Astrocyte of the hippocampus (primary cell): ENCODE measurements around the gene IFNG-AS1.

ENCODE experiments used
- DNase-seq: peaks from one replicate; pipeline ENCODE4 v3.0.0; 2011; ENCODE audit warnings: low read depth, low spot score

Gene IFNG-AS1

DNA sequence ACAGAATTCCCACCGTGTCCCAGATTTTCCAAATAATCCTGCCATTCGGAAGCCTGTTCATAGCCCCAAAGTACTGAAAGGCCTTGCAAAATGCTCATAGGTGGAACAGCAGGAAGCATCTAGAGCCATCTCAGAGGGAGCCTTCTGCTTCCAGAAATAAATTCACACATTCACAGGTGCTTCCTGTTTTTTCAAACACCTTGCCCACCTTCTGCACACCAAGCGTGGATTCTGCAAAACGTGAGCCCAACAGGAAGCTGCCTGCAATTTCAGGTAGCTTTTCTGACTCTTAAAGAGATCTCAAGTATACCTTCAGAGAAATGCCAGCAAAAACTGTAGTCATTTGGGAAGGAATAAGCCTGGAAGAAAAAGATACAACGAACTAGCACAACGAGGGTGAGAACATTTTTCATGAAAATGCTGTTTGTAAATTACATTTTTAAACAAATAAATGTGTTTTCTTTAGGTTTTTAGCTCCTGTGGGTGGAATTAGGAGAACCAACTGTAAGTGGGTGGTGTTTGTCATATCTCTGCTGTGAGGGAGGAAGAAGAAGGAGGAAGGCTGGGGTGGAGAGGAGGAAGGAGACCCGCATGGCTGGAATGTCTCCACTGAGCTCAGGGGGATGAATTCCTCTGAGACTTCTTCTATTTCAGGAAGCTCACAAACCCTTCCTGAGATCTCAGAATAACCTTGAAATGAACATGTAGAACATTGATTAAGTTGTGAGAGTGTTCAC is at the start of gene IFNG-AS1:
Gene IFNG-AS1, plus strand, starts transcription at position 264 of the 737 bp plus-strand sequence.
- no peak for DNase-seq

DNA sequence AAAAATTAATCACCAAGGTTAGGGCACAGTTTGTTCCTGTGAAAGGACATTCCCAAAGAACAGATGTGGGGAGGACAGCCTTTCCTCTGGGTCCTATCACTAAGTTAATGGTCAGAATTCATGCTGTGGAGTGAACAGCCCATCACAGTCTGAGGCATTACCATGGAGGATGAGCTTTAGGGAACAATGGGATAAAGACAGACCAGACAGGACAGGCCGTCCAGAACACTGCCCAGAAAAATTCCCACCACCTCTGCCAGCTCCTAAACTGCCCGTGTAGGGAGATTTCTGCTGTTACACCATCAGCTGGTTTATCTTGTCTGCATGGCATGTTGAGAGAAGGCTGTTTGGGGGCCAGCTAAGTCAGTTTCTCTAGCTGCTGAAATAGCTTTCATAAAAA is 49.6 kb upstream of the IFNG-AS1 start:
- no peak for DNase-seq

DNA sequence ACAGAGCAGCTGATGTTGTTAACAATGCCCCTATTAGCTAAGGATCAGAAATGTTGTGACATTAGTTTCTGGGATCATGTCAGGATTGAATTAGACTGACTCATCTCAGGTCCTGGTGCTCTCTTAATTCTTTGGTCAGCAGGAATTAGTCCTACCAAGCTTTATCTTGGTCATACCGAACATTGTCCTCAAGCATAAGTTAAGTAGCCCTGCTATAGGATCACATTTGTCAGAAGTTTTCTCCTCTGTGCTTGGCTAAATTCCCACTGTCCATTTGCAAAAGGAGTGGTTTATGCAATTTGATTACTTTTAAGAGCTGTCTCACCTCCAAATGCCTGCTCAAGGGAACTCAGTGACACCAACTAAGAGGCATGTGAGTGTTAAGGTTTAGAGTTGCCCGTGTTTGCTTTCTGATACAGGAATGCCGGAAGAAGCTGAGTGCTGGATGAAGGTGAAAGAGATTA is 48.4 kb upstream of the IFNG-AS1 start:
- DNase-seq, result peak; percentile 62

DNA sequence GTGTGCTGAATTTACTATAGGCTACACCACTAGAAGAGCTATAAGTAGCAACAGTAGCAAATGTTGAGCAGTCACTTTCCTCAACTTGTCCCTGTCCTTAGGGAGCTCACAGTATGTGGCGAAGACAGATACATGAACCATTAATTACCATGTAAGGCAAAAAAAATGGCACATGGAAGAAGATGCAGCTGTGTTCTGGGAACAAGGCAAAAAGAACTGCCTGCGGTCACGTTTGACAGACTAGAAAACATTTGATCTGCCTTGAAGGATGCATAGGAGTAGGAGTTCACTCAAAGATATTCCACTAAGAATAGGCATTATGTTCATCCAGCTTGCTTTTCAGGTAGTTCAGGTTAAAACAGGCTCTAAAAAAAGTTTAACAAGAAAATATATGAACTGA is 46.5 kb upstream of the IFNG-AS1 start:
- no peak for DNase-seq

DNA sequence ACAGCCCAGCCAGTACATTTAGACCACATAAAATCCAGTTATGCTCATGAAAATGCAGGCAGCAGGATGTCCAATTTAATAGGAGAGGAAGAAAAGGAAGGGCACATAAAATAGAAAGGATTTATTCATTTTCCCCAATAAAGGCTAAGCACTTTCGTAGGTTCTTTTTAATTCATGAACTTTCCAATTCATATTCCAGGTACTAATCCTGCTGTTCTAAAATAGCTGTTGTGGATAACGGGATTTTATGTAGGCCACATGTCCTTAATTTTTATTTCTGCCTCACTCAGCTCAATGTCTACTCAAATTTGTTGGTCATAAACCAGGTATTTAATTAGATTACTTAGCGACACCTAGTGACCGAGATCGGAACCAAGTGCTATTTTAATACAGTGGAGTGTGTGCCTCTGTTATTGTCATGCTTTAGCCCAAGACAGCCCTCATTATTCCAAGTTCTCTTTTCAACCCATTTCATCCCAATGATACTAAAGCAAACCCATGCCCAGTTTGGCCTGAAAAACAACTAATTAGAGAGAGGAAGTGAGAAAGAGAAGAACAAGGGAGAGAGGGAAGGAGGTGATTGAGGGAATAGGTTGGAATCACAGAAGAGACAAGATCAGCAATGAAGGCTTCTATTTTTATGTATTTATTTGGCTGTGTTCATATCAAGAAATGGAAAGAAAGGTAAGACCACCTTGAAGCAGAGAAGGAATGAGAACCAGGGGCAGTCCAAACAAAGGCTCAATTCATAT is 45.9 kb upstream of the IFNG-AS1 start:
- peak; percentile 88 for DNase-seq

DNA sequence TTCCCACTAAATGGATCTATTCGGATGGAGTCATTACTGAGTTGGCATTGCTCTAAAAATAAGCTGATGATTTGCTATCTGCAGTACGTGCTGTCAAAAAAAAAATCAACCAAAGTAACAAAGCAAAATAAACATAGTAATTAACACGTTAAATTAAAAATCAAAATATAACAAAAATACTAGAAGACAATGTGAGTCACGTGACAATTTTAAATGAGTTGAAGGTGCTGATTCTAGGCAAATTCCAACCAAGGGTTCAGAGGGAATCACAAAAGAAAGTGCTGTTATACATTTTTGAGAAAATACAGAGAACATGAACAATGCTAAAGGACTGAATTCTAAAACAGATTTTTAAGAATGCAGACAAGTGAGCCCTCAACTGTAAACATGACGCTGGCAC is 45.2 kb upstream of the IFNG-AS1 start:
- DNase-seq, result no peak

DNA sequence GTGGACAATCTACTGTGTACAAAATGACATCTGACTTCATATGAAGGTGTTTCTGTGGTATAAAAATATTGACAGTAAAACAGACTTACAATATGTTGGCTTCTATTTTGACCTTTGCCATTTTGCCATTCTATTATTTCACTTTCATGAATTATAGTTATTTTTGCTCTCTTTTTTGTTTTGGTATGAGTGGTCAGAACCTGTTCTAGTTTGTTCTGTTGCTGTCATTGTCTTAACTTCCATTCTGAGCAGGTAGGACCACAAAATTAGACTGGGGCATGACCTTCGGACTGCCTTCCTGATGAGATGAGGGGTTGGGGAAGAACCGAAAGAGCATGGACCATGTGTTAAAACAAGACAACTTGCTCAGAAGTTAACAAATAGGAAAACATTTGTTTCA is 36.5 kb upstream of the IFNG-AS1 start:
- no peak for DNase-seq

DNA sequence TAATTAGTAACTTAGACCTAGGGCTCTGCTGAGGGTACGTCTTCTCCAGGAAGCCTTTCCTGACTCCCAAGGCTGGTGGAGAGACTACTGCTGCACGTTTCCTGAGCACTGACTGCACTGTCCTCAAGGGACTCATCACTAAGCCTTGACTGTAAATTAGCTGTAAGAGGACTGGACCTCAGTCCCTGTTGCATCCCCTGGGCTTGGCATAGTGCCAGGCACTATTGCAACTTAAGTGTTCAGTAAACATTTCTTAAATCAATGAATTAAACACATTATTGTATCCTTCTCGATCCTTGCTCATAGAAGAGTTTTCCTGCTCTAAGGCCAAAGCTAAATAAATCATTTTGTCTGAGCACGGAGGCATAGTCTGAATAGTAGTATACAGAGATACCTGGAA is 31.9 kb upstream of the IFNG-AS1 start:
- DNase-seq, result no peak

DNA sequence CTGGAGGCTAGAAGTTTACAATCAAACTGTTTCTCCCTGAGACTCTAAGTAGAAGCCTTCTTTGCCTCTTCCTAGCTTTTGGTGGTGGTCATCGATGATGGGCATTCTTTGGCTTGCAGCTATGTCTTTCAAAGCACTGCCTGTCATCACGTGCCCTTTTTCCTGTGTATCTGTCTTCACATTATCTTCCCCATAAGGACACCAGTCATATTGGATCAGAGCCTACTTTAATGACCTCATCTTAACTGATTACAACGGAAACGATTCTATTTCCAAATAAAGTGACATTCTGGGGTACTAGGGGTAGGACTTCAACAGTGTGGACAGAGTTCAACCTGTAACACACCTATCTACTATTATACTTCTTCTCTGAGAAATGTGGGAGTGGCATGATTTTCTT is 31.1 kb upstream of the IFNG-AS1 start:
- DNase-seq, result no peak

DNA sequence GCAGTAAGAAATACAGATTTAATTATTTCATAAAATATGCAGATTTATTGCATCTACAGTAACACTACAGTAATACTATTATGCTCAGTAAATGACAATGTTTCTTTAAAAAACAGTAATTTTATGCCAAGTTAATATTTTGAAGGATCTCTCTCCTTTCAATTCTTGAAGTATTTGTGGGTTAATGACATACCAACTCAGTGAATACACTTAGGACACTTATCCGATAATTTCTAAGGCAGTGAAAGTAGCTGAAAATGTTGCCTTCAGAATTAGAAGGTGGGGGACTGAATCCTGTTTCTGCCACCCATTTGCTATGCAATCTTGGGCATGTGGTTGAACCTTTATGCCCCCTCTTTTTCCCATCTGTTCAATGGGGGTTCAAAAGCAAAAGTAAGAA is 24.8 kb upstream of the IFNG-AS1 start:
- DNase-seq, result no peak

DNA sequence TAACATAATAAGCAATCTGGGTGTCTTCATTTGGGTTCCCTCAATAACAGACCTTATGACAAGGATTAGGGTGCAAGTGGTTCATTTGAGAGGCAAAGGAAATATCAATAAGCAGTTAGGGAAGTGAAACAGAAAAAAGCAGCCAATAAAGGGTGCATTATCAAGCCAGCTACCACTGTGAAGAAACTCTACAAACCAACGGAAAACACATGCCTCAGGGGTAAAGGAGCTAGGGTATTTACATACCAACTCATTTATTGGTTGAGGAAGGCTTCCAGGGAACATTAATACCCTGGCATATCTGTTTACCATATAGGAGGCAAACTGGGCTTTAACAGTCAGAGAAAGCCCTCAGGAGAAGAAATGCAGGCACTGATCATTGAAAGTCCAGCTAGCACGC is 22.7 kb upstream of the IFNG-AS1 start:
- DNase-seq, result no peak

DNA sequence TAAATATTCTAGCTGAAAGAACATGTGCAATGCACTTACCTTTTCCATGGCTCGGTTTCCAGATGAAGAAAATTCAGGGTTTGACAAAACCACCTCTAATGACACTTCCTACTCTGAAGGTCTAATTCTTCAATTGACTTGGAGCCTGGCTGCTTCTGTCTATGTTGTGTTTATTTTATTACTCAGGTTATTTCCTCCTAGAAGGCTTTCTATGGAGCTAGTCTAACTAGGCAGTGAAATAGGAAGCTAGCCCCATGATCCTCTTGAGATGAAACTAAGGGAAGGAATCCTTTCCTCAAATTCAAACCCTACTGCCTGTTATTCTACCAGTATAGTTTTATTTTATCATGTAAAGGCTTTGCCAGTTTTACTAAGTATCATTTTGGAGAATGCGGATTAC is 20.9 kb upstream of the IFNG-AS1 start:
- DNase-seq, result no peak

DNA sequence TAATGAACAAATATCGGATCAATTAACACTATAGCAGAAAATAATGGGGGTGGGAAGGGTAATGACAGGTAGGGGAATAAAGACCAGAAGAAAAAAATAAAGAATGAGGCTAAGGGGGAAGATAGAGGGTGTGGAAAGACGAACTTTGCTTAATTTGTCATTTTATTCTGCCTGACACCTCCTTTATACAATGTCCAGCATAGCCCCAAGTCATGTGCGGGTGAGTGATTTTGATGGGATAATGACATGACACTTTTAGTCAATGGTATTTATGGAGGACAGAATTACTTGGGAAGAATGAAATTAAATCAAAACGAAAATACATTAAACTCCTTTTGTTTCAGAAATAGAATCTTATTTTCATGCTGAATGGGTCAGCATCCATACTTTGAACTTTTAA is 20.5 kb upstream of the IFNG-AS1 start:
- no peak for DNase-seq

DNA sequence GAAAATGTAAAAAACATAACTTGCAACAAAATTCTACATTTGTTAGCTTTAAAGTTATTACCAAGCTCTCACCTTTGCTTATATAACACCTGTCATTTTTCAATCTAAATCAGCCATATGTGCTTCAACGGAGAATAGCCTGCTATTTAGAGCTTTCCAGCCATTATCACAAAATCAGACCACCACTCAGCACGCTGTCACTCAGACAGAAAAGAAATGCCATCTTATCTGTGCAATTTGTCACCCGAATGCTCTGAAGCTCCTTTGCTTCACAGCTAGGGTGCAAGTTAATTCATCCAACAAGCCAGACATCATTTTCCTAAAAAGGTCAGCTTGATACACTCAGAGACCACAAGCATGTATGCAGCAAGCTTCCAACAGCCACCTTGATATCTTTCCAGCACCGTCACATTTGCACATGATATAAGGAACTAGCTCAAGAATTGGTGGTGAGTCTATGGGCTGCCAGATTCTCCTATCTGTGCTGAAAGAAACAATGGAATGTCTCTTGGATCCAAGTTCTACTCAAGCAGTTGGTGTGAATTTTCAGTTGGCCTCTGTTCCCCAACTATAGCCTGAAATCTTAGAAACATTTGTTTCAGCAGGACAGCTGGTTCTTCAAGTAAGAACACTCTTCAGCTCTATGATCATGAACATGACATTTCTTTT is 20.0 kb upstream of the IFNG-AS1 start:
- peak; percentile 55 for DNase-seq

DNA sequence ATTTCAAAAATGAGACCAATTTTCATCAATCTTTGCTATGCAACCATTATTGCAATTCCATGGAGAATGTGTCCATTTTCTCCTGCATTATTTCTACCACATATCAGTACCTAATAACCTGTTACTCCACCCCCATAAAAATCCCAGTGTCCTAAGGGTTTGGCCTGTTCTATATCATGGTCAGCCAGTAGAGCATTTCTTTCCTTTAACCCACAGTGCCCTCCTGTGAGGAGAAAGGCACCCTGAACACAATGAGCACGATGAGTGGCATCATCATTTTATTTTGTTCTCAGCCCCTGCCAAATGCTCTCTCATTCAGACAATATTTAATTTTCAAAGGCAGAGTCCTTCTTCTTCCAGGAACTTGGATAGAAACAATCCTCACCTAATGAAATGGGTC is 11.6 kb upstream of the IFNG-AS1 start:
- DNase-seq, result no peak

DNA sequence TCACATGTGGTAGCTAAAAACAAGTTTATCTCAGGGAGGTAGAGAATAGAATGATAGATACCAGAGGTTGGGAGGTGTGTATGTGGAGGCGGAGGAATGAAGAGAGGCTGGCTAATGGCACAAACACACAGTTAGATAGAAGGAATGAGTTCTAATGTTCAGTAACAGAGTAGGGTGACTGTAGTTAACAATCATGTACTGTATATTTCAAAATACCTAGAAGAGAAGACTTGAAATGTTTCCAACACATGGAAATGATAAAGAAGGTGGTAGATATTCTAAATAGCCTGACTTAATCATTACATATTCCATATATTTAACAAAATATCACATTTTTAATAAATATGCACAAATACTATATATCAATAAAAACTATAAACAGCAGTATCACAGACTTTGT is 8.9 kb upstream of the IFNG-AS1 start:
- no peak for DNase-seq

DNA sequence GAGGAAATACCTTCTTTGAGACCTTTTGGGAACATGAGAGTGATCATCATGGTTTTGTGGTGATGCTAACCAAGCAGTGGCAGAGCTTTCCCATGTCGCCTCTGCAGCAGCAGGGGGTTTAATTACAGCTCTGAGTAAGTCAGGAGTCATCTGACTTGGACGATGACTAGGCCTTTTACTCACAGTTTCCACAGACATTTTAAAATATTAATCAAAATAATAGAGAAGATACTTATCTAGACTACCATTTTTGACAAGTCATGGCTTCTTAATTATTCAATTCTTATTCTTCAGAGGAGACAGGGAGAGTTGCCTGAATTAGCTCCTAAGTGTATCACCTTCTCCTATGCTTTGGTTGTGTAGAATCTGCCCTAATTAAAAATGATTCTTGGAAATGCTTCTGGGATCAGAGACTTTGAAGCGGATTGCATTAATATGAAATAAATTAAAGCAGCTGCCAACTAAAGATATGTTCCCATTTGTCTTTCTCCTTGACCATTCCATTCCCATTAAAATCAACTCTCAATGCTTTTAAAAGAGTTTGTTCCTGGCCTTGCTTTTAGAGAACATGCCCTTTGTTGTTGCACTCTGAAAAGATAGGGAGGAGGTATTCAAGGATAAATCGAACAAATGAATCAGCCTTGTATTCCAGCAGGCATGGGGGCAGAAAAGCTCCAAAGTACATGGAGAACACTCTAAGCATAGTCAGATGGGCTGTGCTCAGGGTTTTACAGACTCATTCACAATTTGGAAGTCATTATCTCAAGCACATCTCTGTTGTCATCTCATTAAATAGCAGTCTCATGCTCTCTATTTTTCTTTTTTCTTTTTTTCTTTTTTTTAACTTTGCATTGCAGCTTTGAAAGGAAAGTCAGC is 7.7 kb upstream of the IFNG-AS1 start:
- DNase-seq, result peak; percentile 84

DNA sequence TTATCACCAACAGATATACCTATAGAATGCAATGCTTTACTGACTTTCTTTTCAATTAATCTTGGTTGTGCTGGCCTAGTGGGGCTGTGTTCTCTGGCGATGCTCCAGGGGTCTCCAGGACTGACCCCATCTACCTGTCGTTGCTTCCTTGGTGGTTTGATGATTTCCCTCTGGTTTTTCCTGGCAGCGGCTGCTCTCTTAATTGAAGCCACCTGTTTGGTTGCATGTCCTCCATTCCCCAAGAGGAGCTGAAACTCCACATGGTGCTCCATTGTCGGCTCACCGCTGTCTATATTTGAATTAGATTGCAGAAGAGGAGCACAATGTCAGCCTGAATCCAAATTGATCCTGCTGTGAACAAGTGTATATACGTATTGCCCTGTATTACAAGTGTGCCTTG is 7.1 kb upstream of the IFNG-AS1 start:
- DNase-seq, result no peak

DNA sequence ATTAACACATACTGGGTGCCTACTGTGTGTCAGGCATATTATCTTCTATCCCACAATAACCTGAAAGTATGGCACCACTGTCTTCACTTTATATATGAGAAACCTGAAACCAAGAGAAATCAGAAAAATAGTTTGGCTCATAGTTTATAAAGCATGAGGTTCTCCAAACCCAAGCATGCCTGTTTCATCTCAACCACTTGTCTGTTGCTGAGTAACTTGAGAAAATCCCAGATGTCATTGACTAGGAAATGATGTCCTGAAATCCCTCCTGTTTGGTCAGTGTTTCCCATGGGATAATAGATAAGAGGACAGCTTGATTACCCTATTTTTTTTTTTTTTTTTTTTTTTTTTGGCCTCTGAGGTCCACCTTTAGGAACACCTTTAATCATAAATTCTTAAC is 2.6 kb upstream of the IFNG-AS1 start:
- no peak for DNase-seq

DNA sequence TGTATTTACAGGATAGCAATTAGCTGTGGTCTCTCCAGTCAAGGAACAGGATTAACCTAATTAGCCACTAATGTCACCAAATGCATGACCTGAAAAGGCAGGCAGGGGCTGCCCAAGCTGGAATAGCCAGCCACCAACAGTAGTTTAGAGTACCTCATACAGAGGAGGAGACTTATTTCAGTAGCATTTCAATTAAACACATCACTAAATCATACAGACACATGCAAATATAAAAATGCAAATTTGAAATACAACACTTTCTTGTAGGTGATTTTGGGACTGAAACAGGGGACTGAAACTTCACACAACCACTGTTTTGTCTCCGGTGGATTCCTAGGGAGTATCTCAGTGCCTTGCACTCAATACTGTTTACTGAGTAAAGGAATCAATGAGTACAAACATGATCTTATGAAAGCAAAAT is 636 bp upstream of the IFNG-AS1 start:
- DNase-seq, result no peak

DNA sequence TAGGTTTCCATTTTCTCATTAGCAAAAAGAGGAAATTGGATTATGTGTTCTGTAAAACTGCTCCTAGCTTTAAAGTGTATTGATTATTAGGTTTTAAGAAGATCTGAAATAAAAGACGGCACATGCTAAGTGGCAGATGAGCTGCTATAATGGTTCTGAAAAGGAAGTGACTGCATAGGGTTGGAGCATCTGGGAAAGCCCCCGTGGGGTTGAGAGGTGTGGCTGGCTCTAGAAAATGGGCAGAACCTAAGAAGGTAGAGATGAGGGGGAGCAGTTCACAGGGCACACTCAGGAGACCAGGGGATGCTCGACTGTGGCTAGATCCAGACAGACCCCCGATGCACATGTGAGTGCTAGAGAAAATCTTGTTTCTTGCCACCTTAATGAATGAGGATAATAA is 1.9 kb downstream of the IFNG-AS1 start:
- no peak for DNase-seq

DNA sequence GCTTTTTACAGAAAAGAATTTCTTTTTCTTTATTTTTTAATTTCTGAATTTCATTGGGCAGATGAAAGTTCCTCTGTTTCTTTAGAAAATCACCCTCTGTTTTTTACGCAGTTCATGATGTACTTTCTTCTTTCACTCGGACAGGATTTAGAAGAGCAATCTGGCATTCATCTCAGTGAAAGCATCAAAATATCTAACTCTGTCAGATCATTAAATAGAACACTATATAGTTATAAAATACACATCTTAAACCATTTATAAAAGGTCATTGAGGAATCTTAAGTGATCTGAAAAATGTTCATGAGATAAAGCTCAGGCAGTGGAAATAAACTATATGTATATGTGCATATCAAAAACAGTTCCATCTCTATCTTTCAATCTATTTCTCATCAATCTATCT is 3.9 kb downstream of the IFNG-AS1 start:
- no peak for DNase-seq
